OCI-LY1 (cell line): ENCODE measurements around the gene SLC35B2.

ENCODE experiments used
- H2AFZ ChIP-seq: fragments of 200-600 bp; sonication (generic), shearing (Covaris generic); 2 replicates; pipeline ENCODE4 v1.6.0; 2014; ENCODE audit warnings: antibody characterized with exemption, mild to moderate bottlenecking, low read length
- H3F3A ChIP-seq: fragments of 200-600 bp; sonication (generic), shearing (Covaris generic); 2 replicates; pipeline ENCODE4 v1.6.0; 2014; ENCODE audit warnings: mild to moderate bottlenecking, antibody characterized with exemption, low read length, moderate library complexity; ENCODE audit not compliant: insufficient read depth
- H3K27ac ChIP-seq: fragments of 200-600 bp; sonication (generic); 2 replicates; pipeline ENCODE4 v1.5.1; 2014; ENCODE audit warnings: low read length, mixed run types, mild to moderate bottlenecking, low read depth; ENCODE audit not compliant: poor library complexity, severe bottlenecking
- H3K27me3 ChIP-seq: fragments of 200-600 bp; sonication (generic); 2 replicates; pipeline ENCODE4 v1.6.0; 2014; ENCODE audit warnings: antibody characterized with exemption, mild to moderate bottlenecking, low read length, moderate library complexity; ENCODE audit not compliant: insufficient read depth
- H3K36me3 ChIP-seq: fragments of 200-600 bp; sonication (generic); 2 replicates; pipeline ENCODE4 v1.6.1; 2014; ENCODE audit warnings: mild to moderate bottlenecking, antibody characterized with exemption, low read length, moderate library complexity, mixed read lengths; ENCODE audit not compliant: insufficient read depth
- H3K4me1 ChIP-seq: fragments of 200-600 bp; sonication (generic); 2 replicates; pipeline ENCODE4 v1.5.1; 2014; ENCODE audit warnings: mild to moderate bottlenecking, low read length, moderate library complexity; ENCODE audit not compliant: insufficient read depth, severe bottlenecking
- H3K4me2 ChIP-seq: fragments of 200-600 bp; sonication (generic), shearing (Covaris generic); 2 replicates; pipeline ENCODE4 v1.6.1; 2014; ENCODE audit warnings: low read length
- H3K4me3 ChIP-seq: fragments of 200-600 bp; sonication (generic); 2 replicates; pipeline ENCODE4 v1.5.1; 2014; ENCODE audit warnings: low read length, low read depth, mild to moderate bottlenecking, mixed read lengths; ENCODE audit not compliant: poor library complexity, severe bottlenecking
- H3K79me2 ChIP-seq: fragments of 200-600 bp; shearing (Covaris generic); 2 replicates; pipeline ENCODE4 v1.6.1; 2016; ENCODE audit warnings: mixed run types, low read length, mixed read lengths; ENCODE audit not compliant: insufficient read depth
- H3K9ac ChIP-seq: fragments of 200-600 bp; sonication (generic), shearing (Covaris generic); 2 replicates; pipeline ENCODE4 v1.6.1; 2014; ENCODE audit warnings: mild to moderate bottlenecking, low read length, mixed read lengths
- H3K9me2 ChIP-seq: fragments of 200-600 bp; sonication (generic), shearing (Covaris generic); 2 replicates; pipeline ENCODE4 v1.6.1; 2014; ENCODE audit warnings: low read depth, mild to moderate bottlenecking, low read length, mixed read lengths
- H3K9me3 ChIP-seq: fragments of 200-600 bp; shearing (Covaris generic); 2 replicates; pipeline ENCODE4 v1.6.1; 2014; ENCODE audit warnings: low read length, mixed read lengths
- H4K20me1 ChIP-seq: fragments of 200-600 bp; sonication (generic), shearing (Covaris generic); 2 replicates; pipeline ENCODE4 v1.6.0; 2016; ENCODE audit warnings: mild to moderate bottlenecking, low read length; ENCODE audit not compliant: insufficient read depth
- CTCF ChIP-seq: fragments of 200-600 bp; sonication (generic), shearing (Covaris generic); IDR thresholded peaks from 2 replicates; pipeline ENCODE4 v1.5.1; 2017; ENCODE audit warnings: mild to moderate bottlenecking, antibody characterized with exemption, low read length, moderate library complexity, mixed read lengths
- EZH2 ChIP-seq: fragments of 200-600 bp; sonication (generic), shearing (Covaris generic); IDR thresholded peaks from 2 replicates; pipeline ENCODE4 v1.8.0; 2017; ENCODE audit warnings: borderline replicate concordance, mixed run types, mild to moderate bottlenecking, antibody characterized with exemption, low read length, moderate library complexity, mixed read lengths

The SLC35B2 gene

GRCh38 chr6:44257753-44258324 lies 511 bp upstream of the SLC35B2 start:
- H2AFZ ChIP-seq: no peak overlapping the region
- H3K9me3 ChIP-seq: no peaks in the 10 kb centered on the region
- TF ChIP-seq EZH2 (no peak), CTCF (no peak; the same call in 1 of the 2 replicates)
- H3F3A ChIP-seq: peaks cover 23% of the 10 kb centered on the region
- no peaks in the 10 kb centered on the region for H3K9me2 ChIP-seq
- peaks cover 68% of the 10 kb centered on the region for H3K4me1 ChIP-seq
- H3K27ac ChIP-seq: peak overlapping the region; percentile 77
- peak overlapping the region; percentile 59; the same call in 1 of the 2 replicates for H3K9ac ChIP-seq
- H3K4me2 ChIP-seq: peak overlapping the region; percentile 95
- H3K36me3 ChIP-seq: peaks cover 52% of the 10 kb centered on the region
- H3K79me2 ChIP-seq: no peaks in the 10 kb centered on the region
- H4K20me1 ChIP-seq: no peaks in the 10 kb centered on the region
- H3K27me3 ChIP-seq: no peaks in the 10 kb centered on the region
- H3K4me3 ChIP-seq: peak overlapping the region; percentile 95

- no peaks in the 10 kb centered on the region for H3K79me2 ChIP-seq
- H3K9me3 ChIP-seq: no peaks in the 10 kb centered on the region
- H3K4me2 ChIP-seq: peak overlapping the region; percentile 95
- no peaks in the 10 kb centered on the region for H3K27me3 ChIP-seq
- peaks cover 54% of the 10 kb centered on the region for H3K36me3 ChIP-seq
- H3K4me1 ChIP-seq: peaks cover 58% of the 10 kb centered on the region
- peak overlapping the region; percentile 71 for H3K27ac ChIP-seq
- H3K9me2 ChIP-seq: no peaks in the 10 kb centered on the region
- peaks cover 29% of the 10 kb centered on the region for H3F3A ChIP-seq
- H3K4me3 ChIP-seq: peak overlapping the region; percentile 95
- no peaks in the 10 kb centered on the region for H4K20me1 ChIP-seq
- TF ChIP-seq EZH2: no peak
- no peak for TF ChIP-seq CTCF
- no peak overlapping the region for H2AFZ ChIP-seq
- H3K9ac ChIP-seq: peak overlapping the region; percentile 85
Observed at GRCh38 chr6:44256775-44257024, 628 bp downstream of the SLC35B2 start.

GRCh38 chr6:44255871-44256774 lies 1.2 kb downstream of the SLC35B2 start:
- peak overlapping the region; percentile 95 for H3K4me2 ChIP-seq
- TF ChIP-seq CTCF: no peak
- no peak for TF ChIP-seq EZH2
- no peaks in the 10 kb centered on the region for H3K79me2 ChIP-seq
- peaks cover 58% of the 10 kb centered on the region for H3K36me3 ChIP-seq
- H4K20me1 ChIP-seq: no peaks in the 10 kb centered on the region
- H3K9me2 ChIP-seq: no peaks in the 10 kb centered on the region
- H3K27me3 ChIP-seq: no peaks in the 10 kb centered on the region
- H3F3A ChIP-seq: peaks cover 33% of the 10 kb centered on the region
- peak overlapping the region; percentile 85 for H3K9ac ChIP-seq
- peak overlapping the region; percentile 71 for H3K27ac ChIP-seq
- H2AFZ ChIP-seq: no peak overlapping the region
- no peaks in the 10 kb centered on the region for H3K9me3 ChIP-seq
- peaks cover 52% of the 10 kb centered on the region for H3K4me1 ChIP-seq
- H3K4me3 ChIP-seq: peak overlapping the region; percentile 95
